Osteoblast (primary cell): ENCODE results near the gene LIX1L. TPM values are rescaled to one million over a fixed set of nuclear protein-coding genes. Genes with fewer than 3 reads are reported as not detected.

ENCODE experiments used
- DNase-seq: peaks from one replicate; pipeline ENCODE4 v3.0.0; 2011; ENCODE audit warnings: low spot score, mixed read lengths; ENCODE audit not compliant: insufficient read length; ENCODE audit errors: missing footprints
- H2AFZ ChIP-seq: 2 replicates; pipeline ENCODE4 v1.6.0; 2011; ENCODE audit warnings: mild to moderate bottlenecking, low read length
- H3K27ac ChIP-seq: 2 replicates; pipeline ENCODE4 v1.5.1; 2011; ENCODE audit warnings: mild to moderate bottlenecking, low read depth, low read length, moderate library complexity
- H3K27me3 ChIP-seq: 2 replicates; pipeline ENCODE4 v1.6.0; 2012; ENCODE audit warnings: mild to moderate bottlenecking, control low read depth, inconsistent platforms, low read length, moderate library complexity; ENCODE audit not compliant: insufficient read depth
- H3K36me3 ChIP-seq: 2 replicates; pipeline ENCODE4 v1.5.1; 2011; ENCODE audit warnings: mild to moderate bottlenecking, low read length, control low read depth, moderate library complexity; ENCODE audit not compliant: insufficient read depth
- H3K4me1 ChIP-seq: 2 replicates; pipeline ENCODE4 v1.5.1; 2011; ENCODE audit warnings: mild to moderate bottlenecking, low read length, control low read depth, moderate library complexity; ENCODE audit not compliant: insufficient read depth
- H3K4me2 ChIP-seq: 2 replicates; pipeline ENCODE4 v1.6.0; 2011; ENCODE audit warnings: mild to moderate bottlenecking, low read length; ENCODE audit not compliant: insufficient read depth
- H3K4me3 ChIP-seq: fragments of 200-600 bp; sonication (generic); 3 replicates; pipeline ENCODE4 v1.5.1; 2012; ENCODE audit warnings: mild to moderate bottlenecking, low read length, inconsistent platforms; ENCODE audit not compliant: insufficient read depth
- H3K79me2 ChIP-seq: 2 replicates; pipeline ENCODE4 v1.6.0; 2012; ENCODE audit warnings: mild to moderate bottlenecking, low read length, control low read depth, inconsistent platforms; ENCODE audit not compliant: insufficient read depth
- H3K9me3 ChIP-seq: 2 replicates; pipeline ENCODE4 v1.5.1; 2011; ENCODE audit warnings: low read depth, low read length, control low read depth
- H4K20me1 ChIP-seq: 2 replicates; pipeline ENCODE4 v1.6.0; 2012; ENCODE audit warnings: mild to moderate bottlenecking, low read length, control low read depth; ENCODE audit not compliant: insufficient read depth
- total RNA-seq: library from RNA; depleted of rRNA; stranded (reverse); fragments of >200 nt; gene quantifications from 2 replicates; pipeline ENCODE4 v1.2.3, GENCODE V29; 2012
- TF ChIP-seq, protein P1 (sequence below): IDR thresholded peaks from 2 replicates; pipeline ENCODE4 v1.5.1; 2011; ENCODE audit warnings: mild to moderate bottlenecking, low read depth, low read length, moderate library complexity; ENCODE audit errors: extremely low read depth

Gene LIX1L
- total RNA-seq, 1 donor = 33.7 TPM

DNA sequence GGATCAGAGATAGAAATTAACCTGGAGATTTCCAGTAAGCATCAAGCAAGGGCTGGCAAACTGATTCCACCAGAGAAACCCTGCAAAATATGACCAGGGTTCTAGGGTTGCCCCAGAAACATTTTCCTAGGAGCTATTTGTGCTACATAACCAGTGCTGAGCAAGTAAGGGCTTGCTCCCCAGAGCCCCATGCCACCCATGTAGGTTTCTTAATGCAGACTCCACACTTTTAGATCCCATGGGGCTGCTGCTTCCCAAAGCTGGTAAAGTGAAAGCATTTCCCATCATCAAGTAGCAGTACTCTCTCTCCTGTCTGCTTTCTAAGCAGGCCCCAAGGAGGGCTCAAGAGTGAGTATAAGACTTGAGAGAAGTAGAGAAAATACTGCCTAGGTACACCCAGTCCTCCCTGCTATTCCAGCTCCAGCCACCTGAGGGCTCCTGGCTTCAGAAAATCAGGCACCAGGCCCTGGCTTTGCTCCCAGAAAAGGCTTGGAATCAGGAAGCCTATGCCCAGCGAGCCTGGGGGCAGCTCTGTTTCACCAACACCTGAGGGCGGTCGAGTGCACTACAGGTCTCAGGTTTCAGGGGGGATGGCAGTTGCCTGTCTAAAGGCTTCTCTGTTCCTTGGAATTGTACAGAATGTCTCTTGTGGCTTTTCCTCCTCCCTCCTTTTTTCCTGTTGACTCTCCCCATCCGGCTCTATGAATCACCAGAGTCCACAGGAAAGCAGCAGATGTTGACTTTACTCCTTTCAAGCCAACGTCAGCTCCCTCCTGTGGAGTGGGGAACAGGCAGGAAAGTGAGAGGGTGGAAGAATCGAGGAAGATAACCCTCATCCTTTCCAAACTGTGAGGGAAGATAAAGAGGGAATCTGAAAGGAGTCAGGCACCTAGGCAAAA lies 66.0 kb downstream of the LIX1L start:
- Histone ChIP-seq H2AFZ (peak overlapping the region; percentile 64), H3K36me3 (no peaks in the 10 kb centered on the region), H3K4me3 (peak overlapping the region; percentile 46), H3K4me2 (peak overlapping the region; percentile 85), H3K27me3 (no peaks in the 10 kb centered on the region), H3K27ac (peak overlapping the region; percentile 93), H3K79me2 (no peaks in the 10 kb centered on the region), H3K4me1 (peaks cover 28% of the 10 kb centered on the region), H4K20me1 (no peaks in the 10 kb centered on the region), H3K9me3 (no peaks in the 10 kb centered on the region)
- DNase-seq = peak; percentile 97
- TF ChIP-seq, protein P1, sequence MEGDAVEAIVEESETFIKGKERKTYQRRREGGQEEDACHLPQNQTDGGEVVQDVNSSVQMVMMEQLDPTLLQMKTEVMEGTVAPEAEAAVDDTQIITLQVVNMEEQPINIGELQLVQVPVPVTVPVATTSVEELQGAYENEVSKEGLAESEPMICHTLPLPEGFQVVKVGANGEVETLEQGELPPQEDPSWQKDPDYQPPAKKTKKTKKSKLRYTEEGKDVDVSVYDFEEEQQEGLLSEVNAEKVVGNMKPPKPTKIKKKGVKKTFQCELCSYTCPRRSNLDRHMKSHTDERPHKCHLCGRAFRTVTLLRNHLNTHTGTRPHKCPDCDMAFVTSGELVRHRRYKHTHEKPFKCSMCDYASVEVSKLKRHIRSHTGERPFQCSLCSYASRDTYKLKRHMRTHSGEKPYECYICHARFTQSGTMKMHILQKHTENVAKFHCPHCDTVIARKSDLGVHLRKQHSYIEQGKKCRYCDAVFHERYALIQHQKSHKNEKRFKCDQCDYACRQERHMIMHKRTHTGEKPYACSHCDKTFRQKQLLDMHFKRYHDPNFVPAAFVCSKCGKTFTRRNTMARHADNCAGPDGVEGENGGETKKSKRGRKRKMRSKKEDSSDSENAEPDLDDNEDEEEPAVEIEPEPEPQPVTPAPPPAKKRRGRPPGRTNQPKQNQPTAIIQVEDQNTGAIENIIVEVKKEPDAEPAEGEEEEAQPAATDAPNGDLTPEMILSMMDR = peak; percentile 99

DNA sequence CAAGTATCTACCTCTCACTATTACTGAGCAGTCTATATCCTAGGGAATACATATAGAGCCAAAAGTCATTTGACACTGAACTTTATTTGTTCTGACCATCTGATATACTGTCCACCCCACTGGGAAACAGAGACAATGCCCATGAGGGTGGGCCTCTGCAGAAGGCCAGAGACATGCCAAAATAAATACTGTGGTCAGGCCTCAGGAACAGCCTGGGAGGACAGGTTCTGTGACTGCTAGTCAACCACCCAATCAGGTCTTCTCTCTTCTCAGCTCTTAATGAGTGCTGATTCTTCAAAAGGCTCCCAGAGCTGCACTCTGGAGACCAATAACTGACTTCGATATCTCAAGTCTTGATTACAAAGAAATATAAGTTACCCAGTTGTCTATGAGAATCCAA lies 66.7 kb downstream of the LIX1L start:
- H3K27me3 ChIP-seq = no peaks in the 10 kb centered on the region
- H3K9me3 ChIP-seq = no peaks in the 10 kb centered on the region
- peaks cover 30% of the 10 kb centered on the region for H3K4me1 ChIP-seq
- H3K4me2 ChIP-seq = peak overlapping the region; percentile 85
- peak overlapping the region; percentile 64 for H2AFZ ChIP-seq
- no peaks in the 10 kb centered on the region for H3K79me2 ChIP-seq
- DNase-seq = no peak
- H4K20me1 ChIP-seq = no peaks in the 10 kb centered on the region
- H3K4me3 ChIP-seq = peak overlapping the region; percentile 40
- no peaks in the 10 kb centered on the region for H3K36me3 ChIP-seq
- TF ChIP-seq, protein P1 = no peak
- H3K27ac ChIP-seq = peak overlapping the region; percentile 93

DNA sequence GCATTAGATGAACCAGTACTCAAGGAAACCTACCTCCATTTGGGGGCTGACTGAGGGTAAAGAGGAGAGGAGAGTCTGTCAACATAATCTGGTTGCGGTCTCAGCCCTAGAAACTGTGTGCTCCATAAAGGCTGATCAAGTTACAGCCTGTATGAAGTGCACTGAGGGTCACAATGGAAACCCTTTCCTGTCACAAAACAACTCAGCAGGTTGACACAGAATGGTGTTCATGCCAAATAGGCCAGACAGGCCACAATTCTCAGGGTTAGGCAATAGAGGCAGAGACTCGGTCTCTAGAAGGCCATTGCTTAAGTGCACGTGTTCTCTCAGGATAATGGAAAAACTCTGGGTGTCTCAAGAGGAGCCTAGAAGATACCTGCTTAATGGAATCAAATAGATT lies 68.1 kb downstream of the LIX1L start:
- peaks cover 39% of the 10 kb centered on the region for H3K4me1 ChIP-seq
- TF ChIP-seq, protein P1 = no peak
- H3K4me3 ChIP-seq = no peak overlapping the region
- H4K20me1 ChIP-seq = no peaks in the 10 kb centered on the region
- no peaks in the 10 kb centered on the region for H3K27me3 ChIP-seq
- no peaks in the 10 kb centered on the region for H3K9me3 ChIP-seq
- no peak overlapping the region for H2AFZ ChIP-seq
- no peak for DNase-seq
- H3K4me2 ChIP-seq = no peak overlapping the region
- H3K27ac ChIP-seq = no peak overlapping the region
- no peaks in the 10 kb centered on the region for H3K36me3 ChIP-seq
- no peaks in the 10 kb centered on the region for H3K79me2 ChIP-seq

DNA sequence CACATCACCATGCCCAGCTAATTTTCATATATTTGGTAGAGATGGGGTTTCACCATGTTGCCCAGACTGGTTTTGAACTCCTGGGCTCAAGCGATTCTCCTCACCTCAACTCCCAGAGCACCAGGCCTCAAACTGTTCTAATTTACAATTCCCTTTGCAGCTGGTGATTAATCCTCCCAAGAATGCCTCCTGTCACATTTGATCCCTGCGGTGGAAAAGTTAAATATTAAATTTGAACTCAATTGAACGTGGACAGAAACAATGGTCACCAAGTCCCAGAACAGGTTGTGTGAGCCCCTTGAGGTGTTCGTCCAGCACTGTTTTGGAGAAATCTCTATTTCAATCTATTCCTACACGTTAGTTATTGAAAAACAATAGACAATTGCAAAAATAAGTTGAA lies 70.2 kb downstream of the LIX1L start:
- Histone ChIP-seq H2AFZ (no peak overlapping the region), H3K4me2 (no peak overlapping the region), H3K4me1 (peaks cover 40% of the 10 kb centered on the region), H3K27me3 (no peaks in the 10 kb centered on the region), H3K9me3 (no peaks in the 10 kb centered on the region), H3K27ac (no peak overlapping the region), H3K4me3 (no peak overlapping the region), H3K79me2 (no peaks in the 10 kb centered on the region), H4K20me1 (no peaks in the 10 kb centered on the region), H3K36me3 (no peaks in the 10 kb centered on the region)
- TF ChIP-seq, protein P1 = no peak
- no peak for DNase-seq
